GM12801 (cell line): ENCODE results near the gene ZNF561.

Experiments
- TF ChIP-seq, protein P1 (sequence below): IDR thresholded peaks from one replicate; pipeline ENCODE4 v1.5.1; 2011; ENCODE audit warnings: control low read depth; ENCODE audit not compliant: insufficient read length; ENCODE audit errors: extremely low read depth

The ZNF561 gene

DNA sequence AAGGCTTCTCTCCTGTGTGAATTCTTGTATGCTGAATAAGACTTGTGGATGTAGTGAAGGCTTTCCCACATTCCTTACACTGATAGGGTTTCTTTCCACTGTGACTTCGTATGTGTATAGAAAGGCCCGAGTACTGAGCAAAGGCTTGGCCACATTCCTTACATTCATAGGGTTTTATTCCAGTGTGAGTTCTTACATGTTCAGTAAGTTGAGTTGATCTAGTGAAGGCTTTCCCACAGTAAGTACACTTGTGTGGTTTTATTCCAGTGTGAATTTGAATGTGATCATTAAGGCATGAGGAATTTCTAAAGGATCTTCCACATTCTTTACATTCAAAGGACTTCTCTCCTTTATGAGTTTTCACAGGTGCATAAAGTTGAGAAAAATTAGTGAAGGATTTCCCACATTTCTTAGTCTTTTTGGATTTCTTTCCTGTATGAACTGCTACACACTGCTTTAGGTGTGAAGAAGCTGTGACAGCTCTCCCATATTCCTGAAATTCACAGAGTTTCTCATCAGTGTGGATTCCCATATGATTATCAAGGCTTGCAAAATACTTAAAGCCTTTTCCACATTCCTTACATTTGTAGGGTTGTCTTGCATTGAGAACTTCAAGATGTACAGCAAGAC, 10.4 kb downstream of the ZNF561 start:
- TF ChIP-seq, protein P1, sequence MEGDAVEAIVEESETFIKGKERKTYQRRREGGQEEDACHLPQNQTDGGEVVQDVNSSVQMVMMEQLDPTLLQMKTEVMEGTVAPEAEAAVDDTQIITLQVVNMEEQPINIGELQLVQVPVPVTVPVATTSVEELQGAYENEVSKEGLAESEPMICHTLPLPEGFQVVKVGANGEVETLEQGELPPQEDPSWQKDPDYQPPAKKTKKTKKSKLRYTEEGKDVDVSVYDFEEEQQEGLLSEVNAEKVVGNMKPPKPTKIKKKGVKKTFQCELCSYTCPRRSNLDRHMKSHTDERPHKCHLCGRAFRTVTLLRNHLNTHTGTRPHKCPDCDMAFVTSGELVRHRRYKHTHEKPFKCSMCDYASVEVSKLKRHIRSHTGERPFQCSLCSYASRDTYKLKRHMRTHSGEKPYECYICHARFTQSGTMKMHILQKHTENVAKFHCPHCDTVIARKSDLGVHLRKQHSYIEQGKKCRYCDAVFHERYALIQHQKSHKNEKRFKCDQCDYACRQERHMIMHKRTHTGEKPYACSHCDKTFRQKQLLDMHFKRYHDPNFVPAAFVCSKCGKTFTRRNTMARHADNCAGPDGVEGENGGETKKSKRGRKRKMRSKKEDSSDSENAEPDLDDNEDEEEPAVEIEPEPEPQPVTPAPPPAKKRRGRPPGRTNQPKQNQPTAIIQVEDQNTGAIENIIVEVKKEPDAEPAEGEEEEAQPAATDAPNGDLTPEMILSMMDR, result no peak

DNA sequence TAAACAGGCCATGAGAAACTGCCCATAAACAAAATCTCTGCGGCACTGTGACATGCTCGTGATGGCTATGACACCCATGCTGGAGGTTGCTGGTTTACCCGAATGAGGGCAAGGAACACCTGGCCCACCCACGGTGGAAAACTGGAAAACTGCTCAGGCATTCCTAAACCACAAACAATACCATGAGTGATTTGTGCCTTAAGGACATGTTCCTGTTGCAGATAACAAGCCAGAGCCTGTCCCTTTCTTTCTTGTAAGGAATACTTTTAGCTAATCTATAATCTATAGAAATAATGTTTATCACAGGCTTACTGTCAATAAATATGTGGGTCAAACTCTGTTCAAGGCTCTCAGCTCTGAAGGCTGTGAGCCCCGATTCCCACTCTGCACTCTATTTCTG, 12.1 kb downstream of the ZNF561 start:
- TF ChIP-seq, protein P1, result no peak

DNA sequence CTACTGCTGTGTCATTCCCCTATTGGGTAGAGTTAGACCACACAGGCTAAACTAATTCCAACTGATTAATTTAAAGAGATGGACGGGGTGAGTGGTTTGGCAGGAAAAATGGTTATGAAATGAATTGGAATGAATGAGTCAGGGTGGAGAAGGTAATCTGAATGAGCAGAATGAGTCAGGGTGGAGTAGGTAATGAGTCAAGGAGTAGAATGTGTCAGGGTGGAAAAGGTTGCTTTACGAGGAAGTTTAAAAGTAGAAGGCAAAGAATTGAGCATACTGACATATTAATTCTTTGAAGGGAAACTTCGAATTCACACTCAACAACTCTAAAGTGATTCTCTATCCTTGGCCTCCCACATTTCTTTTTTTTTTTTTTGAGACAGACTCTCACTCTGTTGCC, 24.0 kb downstream of the ZNF561 start:
- TF ChIP-seq, protein P1, result no peak

DNA sequence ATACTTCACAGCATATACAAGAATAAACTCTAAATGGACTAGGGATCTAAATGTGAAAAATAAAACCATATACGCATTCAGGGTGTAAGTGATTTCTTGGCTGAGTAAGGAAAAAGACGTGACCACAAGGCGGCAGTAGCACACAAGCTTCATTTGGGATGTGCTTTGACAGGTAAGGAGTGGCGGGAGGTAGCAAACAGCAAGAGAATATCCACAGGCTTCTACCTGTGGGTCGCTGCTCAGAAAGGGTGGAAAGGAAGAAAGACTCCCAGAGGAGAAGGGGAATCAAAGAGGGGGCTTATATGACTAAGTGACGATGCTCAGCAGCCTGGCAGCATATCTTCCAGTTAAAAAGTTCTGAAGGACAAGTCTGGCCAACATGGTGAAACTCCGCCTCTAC, 34.3 kb downstream of the ZNF561 start:
- TF ChIP-seq, protein P1, result no peak

DNA sequence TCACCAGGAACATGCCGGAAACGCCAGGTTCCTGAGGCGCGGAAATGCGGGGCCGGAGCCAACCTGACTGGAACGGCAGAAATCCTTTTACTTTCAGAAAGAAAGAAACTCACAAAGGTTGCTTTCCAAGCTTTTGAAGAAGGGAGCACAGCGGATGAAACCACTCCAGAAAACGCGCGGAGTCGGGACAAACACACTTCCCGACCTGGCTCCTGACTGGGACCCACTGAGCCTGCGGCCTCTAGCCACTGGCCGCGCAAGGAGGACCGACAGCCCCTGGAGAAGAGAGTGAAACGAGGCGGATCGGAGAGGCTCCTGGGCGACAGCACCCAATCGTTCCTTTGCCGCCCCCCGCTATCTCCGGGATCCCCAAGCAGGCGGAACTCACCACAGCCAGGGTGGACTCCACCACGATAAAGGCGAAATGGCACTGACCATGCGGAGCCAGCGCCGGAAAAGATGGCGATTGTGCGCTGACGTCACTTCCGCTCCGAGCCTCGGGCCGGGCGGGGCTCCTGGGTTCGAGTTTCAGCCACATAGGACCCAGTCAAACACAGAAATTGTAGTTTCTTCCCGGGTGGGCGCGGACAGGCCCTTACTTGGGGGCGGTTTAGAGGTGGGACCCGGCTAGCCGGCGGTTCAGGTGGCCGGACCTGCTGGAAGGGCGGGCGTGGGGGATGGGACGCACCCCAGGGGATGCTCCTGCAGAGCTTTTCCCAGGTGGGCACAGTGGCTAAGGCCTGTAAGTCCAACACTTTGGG, 36.8 kb downstream of the ZNF561 start, which contains the start of gene ZNF121:
ZNF121 (minus strand) TSS at position 432 of the 761 bp plus-strand sequence. CDS start 16,407 bp downstream, outside the sequence.
- TF ChIP-seq, protein P1, result no peak

DNA sequence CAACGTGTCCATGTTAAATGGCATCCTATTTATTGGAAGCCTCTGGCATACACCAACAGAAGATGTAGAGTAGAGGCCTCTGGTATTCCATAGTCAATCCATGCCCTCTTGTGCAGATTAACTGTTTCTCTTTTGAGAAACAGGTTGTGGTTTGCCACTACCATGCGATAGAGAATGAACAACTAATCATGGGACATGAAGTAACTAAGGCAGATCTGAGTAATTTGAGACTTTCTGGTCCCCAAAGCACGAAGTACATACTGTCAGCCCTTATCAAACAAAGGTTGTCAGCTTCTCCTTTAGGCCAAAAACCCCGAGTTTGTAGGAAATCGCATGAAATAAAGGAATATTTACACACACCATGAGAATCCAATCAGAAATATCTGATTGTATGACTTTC, 40.3 kb downstream of the ZNF561 start:
- TF ChIP-seq, protein P1, result no peak

DNA sequence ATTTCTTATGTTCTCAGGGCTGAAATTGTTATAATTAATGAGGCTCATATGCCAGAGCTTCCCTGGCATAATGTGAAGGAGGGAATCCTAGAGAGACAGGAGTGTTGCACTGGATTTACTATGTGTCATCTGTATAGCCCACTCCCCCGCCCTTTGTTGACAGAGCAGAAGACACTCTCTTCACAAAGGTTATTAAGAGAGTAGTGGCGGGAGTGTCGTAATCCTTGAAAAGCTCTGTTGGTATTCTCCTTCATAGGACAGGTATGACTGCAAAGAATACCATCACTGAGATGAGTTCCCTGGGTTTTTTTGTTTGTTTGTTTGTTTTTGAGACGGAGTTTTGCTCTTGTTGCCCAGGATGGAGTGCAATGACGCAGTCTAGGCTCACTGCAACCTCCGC, 50.8 kb downstream of the ZNF561 start:
- TF ChIP-seq, protein P1, result no peak
